Measurements from ENCODE around the gene LAMB2.

LAMB2 gene

DNA sequence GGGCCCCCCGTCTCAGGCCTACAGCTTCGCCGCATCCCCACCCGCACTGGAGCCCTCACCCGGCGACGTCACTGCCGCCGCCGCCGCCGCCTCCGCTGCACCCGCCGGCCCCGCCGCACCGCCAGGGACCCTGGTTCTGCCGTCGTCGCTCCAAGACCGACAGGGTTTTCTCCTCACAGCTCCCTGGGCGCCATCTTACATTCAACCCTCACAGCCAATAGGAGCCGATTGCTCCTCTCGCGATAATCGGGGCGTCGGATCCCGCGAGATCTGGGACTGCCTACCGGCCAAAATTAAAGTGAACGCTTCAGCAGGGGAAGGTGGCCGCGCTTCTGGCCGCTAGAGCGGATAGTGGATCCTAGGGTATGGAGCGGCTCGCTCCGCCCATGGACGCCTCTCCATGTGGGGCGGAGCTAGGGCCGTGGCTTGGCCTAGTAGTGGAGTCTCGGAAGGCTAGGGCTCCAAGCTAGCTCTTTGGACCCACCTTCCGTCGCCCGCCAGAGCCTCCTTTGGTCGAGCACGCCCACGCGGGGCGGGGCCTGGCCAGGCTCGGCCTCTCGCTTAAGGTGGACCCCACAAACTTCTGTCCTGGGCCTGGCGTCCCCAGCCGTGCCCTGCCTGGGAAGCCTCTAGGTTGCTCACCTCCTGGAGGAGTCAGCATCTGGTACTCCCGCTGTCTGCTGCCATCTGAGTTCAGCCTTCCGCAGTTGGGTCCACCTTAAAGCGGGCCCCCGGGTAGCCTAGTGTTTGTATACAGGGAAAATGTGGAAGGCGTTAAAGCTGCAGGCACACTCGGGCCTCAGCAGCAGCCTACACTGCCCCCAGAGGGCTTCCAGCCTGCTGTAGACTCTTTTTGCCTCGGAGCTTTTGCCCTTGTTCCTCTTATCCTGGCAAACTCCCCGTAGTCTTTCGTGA is 38.7 kb downstream of the LAMB2 start, which contains the start of gene QRICH1:
Gene QRICH1, minus strand, starts transcription at position 219 of the 915 bp plus-strand sequence. CDS start 17,054 bp downstream, outside the sequence.
- Histone ChIP-seq H3K27me3 (ENCODE audit: insufficient read depth, poor library complexity, severe bottlenecking) (no peaks in the 10 kb centered on the region), H3K27ac (replicated peaks) (peak within 1 kb of the TSS; percentile 92), H3K4me3 (replicated peaks; ENCODE audit: insufficient read depth, low read length) (peak within 1 kb of the TSS; percentile 86)
- no peak for TF ChIP-seq GABPA (IDR thresholded peaks at IDR 0.05; ENCODE audit: low read depth)
- TF ChIP-seq REST (IDR thresholded peaks at IDR 0.05; ENCODE audit: insufficient replicate concordance, low read depth): peak; percentile 64
- TF ChIP-seq, protein P1, sequence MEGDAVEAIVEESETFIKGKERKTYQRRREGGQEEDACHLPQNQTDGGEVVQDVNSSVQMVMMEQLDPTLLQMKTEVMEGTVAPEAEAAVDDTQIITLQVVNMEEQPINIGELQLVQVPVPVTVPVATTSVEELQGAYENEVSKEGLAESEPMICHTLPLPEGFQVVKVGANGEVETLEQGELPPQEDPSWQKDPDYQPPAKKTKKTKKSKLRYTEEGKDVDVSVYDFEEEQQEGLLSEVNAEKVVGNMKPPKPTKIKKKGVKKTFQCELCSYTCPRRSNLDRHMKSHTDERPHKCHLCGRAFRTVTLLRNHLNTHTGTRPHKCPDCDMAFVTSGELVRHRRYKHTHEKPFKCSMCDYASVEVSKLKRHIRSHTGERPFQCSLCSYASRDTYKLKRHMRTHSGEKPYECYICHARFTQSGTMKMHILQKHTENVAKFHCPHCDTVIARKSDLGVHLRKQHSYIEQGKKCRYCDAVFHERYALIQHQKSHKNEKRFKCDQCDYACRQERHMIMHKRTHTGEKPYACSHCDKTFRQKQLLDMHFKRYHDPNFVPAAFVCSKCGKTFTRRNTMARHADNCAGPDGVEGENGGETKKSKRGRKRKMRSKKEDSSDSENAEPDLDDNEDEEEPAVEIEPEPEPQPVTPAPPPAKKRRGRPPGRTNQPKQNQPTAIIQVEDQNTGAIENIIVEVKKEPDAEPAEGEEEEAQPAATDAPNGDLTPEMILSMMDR (IDR thresholded peaks at IDR 0.05; ENCODE audit: insufficient read depth, low read length): peak; percentile 78
- peak; percentile 48 for TF ChIP-seq POLR2AphosphoS5 (IDR thresholded peaks at IDR 0.05; ENCODE audit: low read depth)
- peak; percentile 27; the same call in 1 of the 2 replicates for TF ChIP-seq SPI1 (IDR thresholded peaks at IDR 0.05; ENCODE audit: borderline replicate concordance, low read depth)
- peak; percentile 92 to 99 for DNase-seq (ENCODE audit: low read depth in 1 of 2, low spot score in 1 of 2)

DNA sequence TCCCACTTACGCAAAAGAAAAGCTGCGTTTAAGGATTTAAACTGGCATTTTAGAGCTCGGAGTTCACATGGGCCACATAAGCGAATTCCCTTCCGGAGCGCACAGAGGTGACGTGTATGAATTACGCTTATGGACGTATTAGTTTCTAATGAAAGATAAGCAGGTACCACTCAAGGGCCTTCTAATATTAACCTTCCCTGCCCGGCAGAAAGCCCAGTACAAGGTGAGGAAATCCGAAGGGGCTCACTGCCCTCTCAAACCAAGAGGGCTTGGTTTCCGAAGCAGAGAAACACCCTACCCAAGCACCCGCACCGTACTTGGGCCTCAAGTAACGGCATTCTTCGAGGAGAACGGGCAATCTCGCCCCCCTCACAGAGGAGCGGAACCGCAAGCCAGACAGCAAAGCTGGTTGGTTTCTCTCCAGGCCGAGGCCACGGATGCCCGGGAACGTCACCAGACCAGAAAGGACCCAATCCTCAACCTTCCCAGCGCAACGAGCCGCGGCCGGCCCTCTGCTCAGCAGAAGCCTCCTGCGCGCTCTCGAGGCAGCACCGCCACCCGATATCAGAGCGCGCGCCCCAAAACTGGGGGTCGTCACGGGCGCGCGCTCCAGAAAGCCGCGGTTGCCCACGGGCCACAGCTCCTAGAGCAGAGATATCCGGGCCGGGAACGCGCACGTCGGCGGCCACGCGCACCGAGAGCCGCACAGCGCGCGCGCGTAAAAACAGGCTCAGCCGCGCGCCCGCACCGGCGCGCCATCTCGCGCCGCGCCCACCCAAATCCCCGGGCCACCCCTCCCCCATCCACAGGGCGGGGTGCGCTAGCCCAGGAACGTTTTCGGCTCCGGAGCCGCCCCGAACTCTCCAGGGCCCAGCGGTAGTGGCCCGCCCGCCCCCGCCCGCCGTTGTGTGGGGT is 39.7 kb downstream of the LAMB2 start:
- Histone ChIP-seq H3K27me3 (ENCODE audit: insufficient read depth, poor library complexity, severe bottlenecking) (no peaks in the 10 kb centered on the region), H3K4me3 (replicated peaks; ENCODE audit: insufficient read depth, low read length) (peak overlapping the region; percentile 86), H3K27ac (replicated peaks) (peak overlapping the region; percentile 92)
- DNase-seq (ENCODE audit: low read depth in 1 of 2, low spot score in 1 of 2): peak; percentile 67 to 70
- TF ChIP-seq, protein P1 (IDR thresholded peaks at IDR 0.05; ENCODE audit: insufficient read depth, low read length): no peak
- TF ChIP-seq REST (IDR thresholded peaks at IDR 0.05; ENCODE audit: insufficient replicate concordance, low read depth): no peak
- peak; percentile 27; the same call in 1 of the 2 replicates for TF ChIP-seq POLR2AphosphoS5 (IDR thresholded peaks at IDR 0.05; ENCODE audit: low read depth)

- no peak overlapping the region for H3K4me3 ChIP-seq (replicated peaks; ENCODE audit: insufficient read depth, low read length)
- H3K27me3 ChIP-seq (ENCODE audit: insufficient read depth, poor library complexity, severe bottlenecking): no peaks in the 10 kb centered on the region
- no peak for DNase-seq (ENCODE audit: low read depth in 1 of 2, low spot score in 1 of 2)
- H3K27ac ChIP-seq (replicated peaks): no peak overlapping the region
- TF ChIP-seq GABPA (IDR thresholded peaks at IDR 0.05; ENCODE audit: low read depth) (no peak), POLR2AphosphoS5 (IDR thresholded peaks at IDR 0.05; ENCODE audit: low read depth) (no peak), SPI1 (IDR thresholded peaks at IDR 0.05; ENCODE audit: borderline replicate concordance, low read depth) (no peak), REST (IDR thresholded peaks at IDR 0.05; ENCODE audit: insufficient replicate concordance, low read depth) (no peak)
- TF ChIP-seq, protein P1 (IDR thresholded peaks at IDR 0.05; ENCODE audit: insufficient read depth, low read length): no peak
Observed at GRCh38 chr3:49081429-49081828, 51.4 kb downstream of the LAMB2 start.
